ENCODE measurements around the gene PITPNM1.
"Not testable (repeated sequence)": the region's sequence is repeated elsewhere in the genome, so short reads cannot be mapped to it uniquely, and the experiment has no call there.

Gene PITPNM1

GRCh38 chr11:67468456-67468758 is 36.8 kb downstream of the PITPNM1 start:
- peaks cover 18% of the 10 kb centered on the region for H3K36me3 Mint-ChIP-seq (ENCODE audit: insufficient read depth)
- peaks cover 31 to 37% of the 10 kb centered on the region in 2 donors for H3K4me1 Mint-ChIP-seq (ENCODE audit: low read depth in 2 of 2)
- no peak for ATAC-seq (replicated peaks)

GRCh38 chr11:67468056-67468455 is 37.1 kb downstream of the PITPNM1 start:
- Mint-ChIP-seq H3K27me3 (no peaks in the 10 kb centered on the region), H3K9me3 (no peaks in the 10 kb centered on the region), H3K4me3 (peak overlapping the region; percentile 89 to 90), H3K36me3 (ENCODE audit: insufficient read depth) (peaks cover 18% of the 10 kb centered on the region), H3K4me1 (ENCODE audit: low read depth in 2 of 2) (peaks cover 31 to 37% of the 10 kb centered on the region in 2 donors), H3K27ac (peak overlapping the region; percentile 87 to 88)
- ATAC-seq (replicated peaks) (no peak), DNase-seq (no peak)

More at GRCh38 chr11:67468456-67468758, 36.8 kb downstream of the PITPNM1 start:
- Mint-ChIP-seq H3K4me3 (peak overlapping the region; percentile 89 to 90), H3K9me3 (no peaks in the 10 kb centered on the region), H3K27me3 (no peaks in the 10 kb centered on the region), H3K27ac (peak overlapping the region; percentile 87 to 88)
- no peak for DNase-seq

- Mint-ChIP-seq H3K4me3 (peak overlapping the region; percentile 89 to 90), H3K27me3 (no peaks in the 10 kb centered on the region), H3K9me3 (no peaks in the 10 kb centered on the region), H3K4me1 (ENCODE audit: low read depth in 2 of 2) (peaks cover 31 to 37% of the 10 kb centered on the region in 2 donors), H3K27ac (peak overlapping the region; percentile 79 to 87), H3K36me3 (ENCODE audit: insufficient read depth) (peaks cover 18% of the 10 kb centered on the region)
- ATAC-seq (replicated peaks) = no peak
- no peak for DNase-seq
These were observed 38.0 kb downstream of the PITPNM1 start for GRCh38 chr11:67466962-67467771.

GRCh38 chr11:67466367-67466766 is 38.8 kb downstream of the PITPNM1 start:
- Mint-ChIP-seq H3K36me3 (ENCODE audit: insufficient read depth) (peaks cover 18% of the 10 kb centered on the region), H3K27me3 (no peaks in the 10 kb centered on the region), H3K27ac (no peak overlapping the region), H3K9me3 (no peaks in the 10 kb centered on the region), H3K4me1 (ENCODE audit: low read depth in 2 of 2) (peaks cover 31 to 37% of the 10 kb centered on the region in 2 donors), H3K4me3 (no peak overlapping the region)
- ATAC-seq (replicated peaks) = no peak
- no peak for DNase-seq

- not testable (repeated sequence) for H3K9me3 Mint-ChIP-seq; ATAC-seq (replicated peaks); H3K27me3 Mint-ChIP-seq; DNase-seq
- Mint-ChIP-seq H3K4me3 (peak overlapping the region; percentile 86 to 88), H3K27ac (peak overlapping the region; percentile 92 to 94), H3K4me1 (ENCODE audit: low read depth in 2 of 2) (peaks cover 31 to 37% of the 10 kb centered on the region in 2 donors), H3K36me3 (ENCODE audit: insufficient read depth) (peaks cover 18% of the 10 kb centered on the region)
These were observed 39.6 kb downstream of the PITPNM1 start for GRCh38 chr11:67465530-67465929.

GRCh38 chr11:67465189-67465510 is 40.0 kb downstream of the PITPNM1 start:
- no peak for DNase-seq
- ATAC-seq (replicated peaks) = no peak
- Mint-ChIP-seq H3K36me3 (ENCODE audit: insufficient read depth) (peaks cover 18% of the 10 kb centered on the region), H3K27me3 (no peaks in the 10 kb centered on the region), H3K9me3 (no peaks in the 10 kb centered on the region), H3K27ac (peak overlapping the region; percentile 92 to 94), H3K4me3 (peak overlapping the region; percentile 86 to 88), H3K4me1 (ENCODE audit: low read depth in 2 of 2) (peaks cover 31 to 37% of the 10 kb centered on the region in 2 donors)

- H3K9me3 Mint-ChIP-seq = no peaks in the 10 kb centered on the region
- peaks cover 35 to 37% of the 10 kb centered on the region in 2 donors for H3K4me1 Mint-ChIP-seq (ENCODE audit: low read depth in 2 of 2)
- H3K27me3 Mint-ChIP-seq = no peaks in the 10 kb centered on the region
These were observed 40.6 kb downstream of the PITPNM1 start for GRCh38 chr11:67464411-67465188.

GRCh38 chr11:67463680-67464410 is 41.3 kb downstream of the PITPNM1 start:
- H3K4me3 Mint-ChIP-seq = peak overlapping the region; percentile 86 to 88
- no peaks in the 10 kb centered on the region for H3K9me3 Mint-ChIP-seq
- no peak for DNase-seq
- H3K27ac Mint-ChIP-seq = peak overlapping the region; percentile 92 to 94
- peaks cover 18% of the 10 kb centered on the region for H3K36me3 Mint-ChIP-seq (ENCODE audit: insufficient read depth)
- no peaks in the 10 kb centered on the region for H3K27me3 Mint-ChIP-seq
- no peak for ATAC-seq (replicated peaks)
- peaks cover 34 to 35% of the 10 kb centered on the region in 2 donors for H3K4me1 Mint-ChIP-seq (ENCODE audit: low read depth in 2 of 2)

More at GRCh38 chr11:67464411-67465188, 40.6 kb downstream of the PITPNM1 start:
- DNase-seq = peak; percentile 86 to 89 (median 89)
- Mint-ChIP-seq H3K36me3 (ENCODE audit: insufficient read depth) (peaks cover 18% of the 10 kb centered on the region), H3K4me3 (peak overlapping the region; percentile 86 to 88), H3K27ac (peak overlapping the region; percentile 92 to 94)
- ATAC-seq (replicated peaks) = peak; percentile 84

- H3K27ac Mint-ChIP-seq = peak overlapping the region in 1 of 2 donors; percentile 51
- ATAC-seq (replicated peaks) = no peak
- H3K27me3 Mint-ChIP-seq = no peaks in the 10 kb centered on the region
- DNase-seq = no peak
- peaks cover 18% of the 10 kb centered on the region for H3K36me3 Mint-ChIP-seq (ENCODE audit: insufficient read depth)
- H3K4me1 Mint-ChIP-seq (ENCODE audit: low read depth in 2 of 2) = peaks cover 30 to 31% of the 10 kb centered on the region in 2 donors
- no peak overlapping the region for H3K4me3 Mint-ChIP-seq
- no peaks in the 10 kb centered on the region for H3K9me3 Mint-ChIP-seq
These were observed 42.0 kb downstream of the PITPNM1 start for GRCh38 chr11:67463186-67463585.

GRCh38 chr11:67458266-67458665 is 46.9 kb downstream of the PITPNM1 start:
- Mint-ChIP-seq H3K4me1 (ENCODE audit: low read depth in 2 of 2) (peaks cover 4% of the 10 kb centered on the region in 2 donors), H3K36me3 (ENCODE audit: insufficient read depth) (no peaks in the 10 kb centered on the region), H3K27ac (no peak overlapping the region), H3K9me3 (no peaks in the 10 kb centered on the region), H3K4me3 (no peak overlapping the region), H3K27me3 (no peaks in the 10 kb centered on the region)
- DNase-seq (no peak), ATAC-seq (replicated peaks) (no peak)

- H3K9me3 Mint-ChIP-seq = no peaks in the 10 kb centered on the region
- H3K36me3 Mint-ChIP-seq (ENCODE audit: insufficient read depth) = no peaks in the 10 kb centered on the region
- H3K27me3 Mint-ChIP-seq = no peaks in the 10 kb centered on the region
- DNase-seq (no peak), ATAC-seq (replicated peaks) (no peak)
- H3K4me3 Mint-ChIP-seq = no peak overlapping the region
- H3K27ac Mint-ChIP-seq = no peak overlapping the region
- peaks cover 4% of the 10 kb centered on the region in 2 donors for H3K4me1 Mint-ChIP-seq (ENCODE audit: low read depth in 2 of 2)
These were observed 47.7 kb downstream of the PITPNM1 start for GRCh38 chr11:67457453-67457852.

GRCh38 chr11:67456068-67456705 is 49.0 kb downstream of the PITPNM1 start:
- H3K4me3 Mint-ChIP-seq = no peak overlapping the region
- H3K9me3 Mint-ChIP-seq = no peaks in the 10 kb centered on the region
- peaks cover 2% of the 10 kb centered on the region for H3K36me3 Mint-ChIP-seq (ENCODE audit: insufficient read depth)
- H3K4me1 Mint-ChIP-seq (ENCODE audit: low read depth in 2 of 2) = peaks cover 4 to 8% of the 10 kb centered on the region in 2 donors
- no peaks in the 10 kb centered on the region for H3K27me3 Mint-ChIP-seq
- DNase-seq = no peak
- no peak for ATAC-seq (replicated peaks)
- H3K27ac Mint-ChIP-seq = no peak overlapping the region

- ATAC-seq (replicated peaks) = no peak
- Mint-ChIP-seq H3K27ac (no peak within 1 kb of the TSS), H3K9me3 (no peaks in the 10 kb centered on the region), H3K27me3 (no peaks in the 10 kb centered on the region), H3K4me1 (ENCODE audit: low read depth in 2 of 2) (peaks cover 4 to 13% of the 10 kb centered on the region in 2 donors), H3K4me3 (no peak within 1 kb of the TSS), H3K36me3 (ENCODE audit: insufficient read depth) (peaks cover 2% of the 10 kb centered on the region)
- no peak for DNase-seq
These were observed 50.1 kb downstream of the PITPNM1 start, which contains the start of gene CABP4 for GRCh38 chr11:67455054-67455453. CABP4 (plus strand) TSS chr11:67455354; CDS start chr11:67455424, 70 bp downstream.
